ENCODE measurements around the gene METTL22.
A peak's percentile ranks its signal among the peaks of the same experiment; 100 is the strongest.

The METTL22 gene, protein sequence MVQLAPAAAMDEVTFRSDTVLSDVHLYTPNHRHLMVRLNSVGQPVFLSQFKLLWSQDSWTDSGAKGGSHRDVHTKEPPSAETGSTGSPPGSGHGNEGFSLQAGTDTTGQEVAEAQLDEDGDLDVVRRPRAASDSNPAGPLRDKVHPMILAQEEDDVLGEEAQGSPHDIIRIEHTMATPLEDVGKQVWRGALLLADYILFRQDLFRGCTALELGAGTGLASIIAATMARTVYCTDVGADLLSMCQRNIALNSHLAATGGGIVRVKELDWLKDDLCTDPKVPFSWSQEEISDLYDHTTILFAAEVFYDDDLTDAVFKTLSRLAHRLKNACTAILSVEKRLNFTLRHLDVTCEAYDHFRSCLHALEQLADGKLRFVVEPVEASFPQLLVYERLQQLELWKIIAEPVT

DNA sequence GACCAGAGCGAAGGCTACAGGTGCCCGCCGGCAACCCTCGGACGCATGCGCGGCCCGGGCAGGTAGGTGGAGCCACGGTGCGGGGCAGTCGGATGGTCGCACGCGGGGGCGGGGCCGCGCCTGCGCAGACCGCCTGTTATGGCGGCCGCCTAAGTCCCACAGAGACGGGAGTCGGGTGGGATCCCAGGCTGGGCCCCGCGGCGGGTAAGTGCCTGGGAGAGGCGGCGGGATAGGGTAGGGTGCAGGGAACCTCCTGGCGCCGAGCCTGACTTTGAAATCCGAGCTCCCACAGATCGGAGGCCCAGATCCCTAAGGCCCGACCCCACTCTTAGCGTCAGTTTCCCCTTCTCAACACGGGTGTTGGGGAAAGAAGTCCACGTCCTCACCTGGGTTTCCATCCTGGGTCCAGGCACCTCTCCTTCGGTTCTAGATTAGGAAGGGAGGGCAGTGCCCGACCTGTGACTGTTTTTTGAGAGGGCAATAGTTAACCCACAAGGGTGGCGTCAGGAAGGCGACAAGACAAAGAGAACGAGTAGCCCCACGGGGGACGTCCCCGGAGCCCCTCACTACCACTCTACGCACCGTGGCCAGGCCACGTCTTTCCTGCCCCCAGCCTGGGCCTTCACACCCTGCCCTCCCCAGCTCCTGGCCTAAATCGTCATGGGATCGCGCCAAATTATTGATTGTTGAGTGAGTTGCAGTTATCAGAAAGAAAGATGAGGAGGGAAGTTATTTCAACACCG, at the start of gene METTL22:
TSS of gene METTL22 (plus strand) at position 127 of the 743 bp plus-strand sequence. CDS start 3,968 bp downstream, outside the sequence.
- peak; percentile 13 for DNase-seq

DNA sequence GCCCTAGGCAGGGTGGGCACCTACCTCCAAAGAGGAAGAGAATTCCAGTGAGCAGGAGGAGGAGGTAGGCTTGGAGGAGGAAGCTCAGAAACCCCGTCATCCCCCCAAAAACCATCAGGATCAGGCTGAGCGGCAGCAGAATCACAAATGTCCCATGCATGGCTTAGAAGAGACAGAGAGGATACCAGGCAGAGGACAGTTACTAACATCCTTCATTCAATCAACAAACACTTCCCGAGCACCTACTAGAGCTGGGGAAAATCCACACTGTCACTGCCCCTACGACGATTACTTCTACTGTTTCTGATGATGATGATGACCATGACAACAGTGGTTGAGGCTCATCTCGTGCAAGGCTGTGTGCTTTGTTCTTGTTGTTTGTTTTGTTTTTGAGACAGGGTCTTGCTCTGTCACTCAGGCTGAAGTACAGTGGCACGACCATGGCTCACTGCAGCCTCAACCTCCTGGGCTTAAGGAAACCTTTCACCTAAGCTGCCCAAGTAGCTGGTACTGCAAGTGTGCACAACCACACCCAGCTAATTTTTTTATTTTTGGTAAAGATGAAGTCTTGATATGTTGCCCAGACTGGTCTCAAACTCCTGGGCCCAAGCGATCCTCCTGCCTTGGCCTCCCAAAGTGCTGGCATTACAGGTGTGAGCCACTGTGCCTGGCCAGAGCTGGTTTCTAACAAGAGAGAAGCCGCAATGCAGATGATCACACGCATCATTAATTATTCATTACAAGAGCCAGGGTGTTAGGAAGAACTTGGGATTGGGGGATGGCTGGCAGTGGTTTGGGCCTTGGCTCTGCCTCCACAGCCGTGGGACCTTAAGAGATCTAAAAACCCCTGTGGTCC, 49.2 kb upstream of the METTL22 start:
- DNase-seq: no peak

DNA sequence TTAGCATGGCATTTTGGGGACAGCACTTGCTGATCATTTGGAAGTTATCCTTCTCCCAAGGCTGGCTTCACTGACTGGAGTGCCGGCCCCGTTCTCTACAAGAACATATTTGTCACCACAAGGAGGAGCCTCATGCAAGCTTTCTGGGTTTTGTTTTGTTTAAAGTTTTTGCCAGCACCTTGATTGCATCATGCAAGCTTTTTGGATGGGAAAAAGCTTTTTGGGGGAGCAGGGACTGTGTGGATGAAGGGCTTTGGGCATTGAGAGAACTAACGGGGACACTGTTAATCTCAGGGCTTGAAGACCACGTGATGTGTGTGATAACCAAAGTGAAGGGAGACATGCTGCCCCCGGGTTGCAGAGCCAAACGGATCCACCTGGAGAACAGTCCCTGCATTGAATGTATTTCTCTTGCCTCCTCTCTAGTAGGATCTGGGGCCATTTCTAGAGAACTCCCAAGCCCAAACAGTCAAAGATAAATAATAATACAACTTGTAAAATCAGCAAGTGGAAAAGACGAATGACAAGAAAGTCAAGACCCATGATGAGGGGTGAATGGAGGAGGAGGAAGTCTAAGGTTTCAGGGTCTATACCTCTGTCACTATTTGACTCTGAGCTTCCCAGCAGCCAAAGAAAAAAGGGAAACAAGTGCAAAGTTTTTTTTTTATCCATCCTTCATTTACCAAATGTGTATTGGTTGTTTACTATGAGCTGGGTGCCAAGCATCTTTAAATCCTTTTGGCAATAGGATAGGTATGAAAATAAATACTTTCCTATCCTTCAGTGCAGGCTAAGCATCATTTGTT, 48.4 kb upstream of the METTL22 start:
- DNase-seq: no peak

DNA sequence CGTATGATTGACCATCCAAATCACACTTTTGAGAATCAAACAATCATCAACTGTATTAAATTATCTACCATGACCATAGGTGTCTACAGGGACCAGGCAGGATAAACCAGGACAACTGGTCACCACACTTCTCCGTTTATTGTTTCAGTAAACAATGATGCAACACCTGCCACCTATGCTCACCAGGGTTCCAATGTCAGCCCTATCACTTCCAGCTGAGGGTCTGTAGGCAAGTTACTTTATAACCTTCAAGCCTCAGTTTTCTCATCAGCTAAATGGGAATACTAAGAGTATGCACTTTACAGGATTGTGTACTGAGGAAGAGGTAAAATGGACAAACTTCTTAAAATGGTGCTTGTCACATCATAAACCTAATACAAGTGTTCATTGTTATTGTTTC, 46.1 kb upstream of the METTL22 start:
- DNase-seq: no peak

DNA sequence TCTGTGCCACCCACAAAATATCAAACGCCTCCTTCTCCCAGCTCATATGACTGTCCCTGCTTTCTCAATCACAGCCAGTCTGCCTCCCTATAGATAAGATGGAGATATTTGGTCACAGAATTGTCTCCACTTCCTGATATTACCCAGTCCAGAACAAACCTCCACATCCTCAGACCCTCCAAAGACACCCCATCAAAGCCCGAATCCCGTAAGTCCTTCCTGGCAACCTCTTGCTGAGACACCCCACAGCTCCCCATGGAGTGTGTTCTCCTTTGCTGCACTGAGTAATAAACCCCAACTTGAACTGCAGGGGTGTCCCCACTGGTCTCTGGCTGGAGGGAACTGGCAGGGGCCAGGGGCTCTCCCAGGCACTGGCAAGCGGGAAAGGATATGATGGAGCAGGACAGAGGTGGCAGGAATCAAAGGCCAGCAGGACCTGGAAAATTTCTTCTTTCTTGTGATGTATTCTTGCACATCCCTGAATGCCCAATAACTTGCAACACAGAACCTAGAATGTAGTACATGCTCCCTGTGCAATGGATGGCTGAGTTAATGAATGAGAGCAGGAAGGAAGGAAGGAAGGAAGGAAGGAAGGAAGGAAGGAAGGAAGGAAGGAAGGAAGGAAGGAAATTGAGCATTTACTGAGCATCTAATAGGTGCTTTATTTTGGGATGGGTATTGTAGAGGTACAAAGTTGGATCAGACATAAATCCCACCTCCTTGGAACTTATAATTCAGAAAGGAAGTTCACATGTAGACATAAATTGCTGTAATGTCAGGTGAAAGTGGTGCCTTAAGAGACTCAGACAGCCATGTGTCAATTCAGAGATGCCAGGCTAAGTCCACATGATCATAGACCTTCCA, 45.1 kb upstream of the METTL22 start:
- DNase-seq: no peak

DNA sequence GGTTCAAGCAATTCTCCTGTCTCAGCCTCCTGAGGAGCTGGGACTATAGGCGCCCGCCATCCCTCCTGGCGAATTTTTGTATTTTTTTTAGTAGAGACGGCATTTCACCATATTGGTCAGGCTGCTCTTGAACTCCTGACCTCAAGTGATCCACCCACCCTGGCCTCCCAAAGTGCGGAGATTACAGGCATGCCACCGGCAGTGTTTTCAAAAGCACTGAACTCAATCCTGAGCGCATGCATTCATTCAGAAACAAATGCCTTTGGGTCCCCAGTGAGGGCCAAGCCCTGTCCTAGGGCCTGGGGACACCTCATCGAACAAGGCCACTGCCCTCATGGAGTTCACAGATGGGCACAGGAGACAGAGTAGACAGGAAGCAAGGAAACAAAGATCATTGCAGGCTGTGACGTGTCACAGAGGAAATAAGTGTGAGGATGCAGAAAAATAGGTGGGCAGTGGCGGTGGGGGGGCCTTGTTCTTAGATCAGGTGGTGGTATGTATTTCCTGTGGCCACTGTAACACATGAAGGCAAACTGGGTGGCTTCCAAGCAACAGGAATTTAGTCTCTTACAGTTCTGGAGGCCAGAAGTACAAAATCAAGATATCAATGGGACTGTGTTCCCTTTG, 43.7 kb upstream of the METTL22 start:
- DNase-seq: no peak

DNA sequence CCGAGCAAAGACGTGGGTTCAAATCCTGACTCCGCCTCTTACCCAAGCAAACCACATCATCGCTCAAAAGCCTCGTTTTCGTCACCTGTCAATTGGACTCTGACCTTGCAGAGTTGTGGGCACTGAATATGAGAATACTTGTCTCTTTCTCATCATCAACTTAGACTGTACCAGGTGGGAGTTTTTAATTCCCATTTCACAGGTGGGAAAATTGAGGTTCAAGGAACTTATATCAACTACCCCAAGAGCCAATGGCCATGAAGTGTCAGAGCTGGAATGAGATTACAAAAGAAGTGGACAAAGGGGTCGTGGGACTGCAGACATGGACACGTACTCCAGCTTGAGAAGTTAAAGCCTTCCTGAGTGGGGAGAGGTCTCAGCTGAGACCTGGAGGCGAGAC, 41.9 kb upstream of the METTL22 start:
- no peak for DNase-seq

DNA sequence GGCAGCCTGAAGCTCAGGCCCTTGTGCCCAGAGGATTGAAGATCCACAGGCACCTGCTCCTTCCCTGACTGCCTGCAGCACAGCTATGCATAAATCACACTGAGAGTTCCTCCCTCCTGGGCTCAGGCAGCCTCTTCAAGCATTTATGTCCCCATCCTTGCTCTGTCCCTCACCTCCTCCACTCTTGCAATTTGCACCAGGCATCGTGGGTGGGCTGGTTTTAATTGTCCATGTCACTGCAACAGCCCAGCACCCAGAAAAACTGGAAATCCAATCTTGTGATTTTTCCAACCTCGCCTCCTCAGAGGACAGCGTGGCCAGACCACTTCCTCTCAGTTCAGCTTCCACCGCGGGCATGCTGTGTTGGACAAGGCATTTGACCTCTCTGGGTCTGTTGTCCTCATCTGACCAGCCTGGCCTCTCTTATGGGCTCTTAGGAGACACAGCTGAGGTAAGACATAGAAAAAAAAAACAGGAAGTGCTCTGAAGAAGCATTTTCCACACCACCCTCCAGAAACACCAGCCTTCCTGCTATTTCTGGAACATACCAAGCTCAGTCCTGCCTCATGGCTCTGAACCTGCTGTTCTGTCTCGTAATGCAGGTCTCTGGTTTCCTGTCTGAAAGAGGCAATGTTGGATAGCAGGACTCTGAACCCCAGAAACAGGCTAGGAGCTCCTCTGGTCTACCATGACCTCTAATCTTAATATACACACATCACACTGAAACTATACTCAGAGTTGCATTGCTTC, 39.5 kb upstream of the METTL22 start:
- no peak for DNase-seq

DNA sequence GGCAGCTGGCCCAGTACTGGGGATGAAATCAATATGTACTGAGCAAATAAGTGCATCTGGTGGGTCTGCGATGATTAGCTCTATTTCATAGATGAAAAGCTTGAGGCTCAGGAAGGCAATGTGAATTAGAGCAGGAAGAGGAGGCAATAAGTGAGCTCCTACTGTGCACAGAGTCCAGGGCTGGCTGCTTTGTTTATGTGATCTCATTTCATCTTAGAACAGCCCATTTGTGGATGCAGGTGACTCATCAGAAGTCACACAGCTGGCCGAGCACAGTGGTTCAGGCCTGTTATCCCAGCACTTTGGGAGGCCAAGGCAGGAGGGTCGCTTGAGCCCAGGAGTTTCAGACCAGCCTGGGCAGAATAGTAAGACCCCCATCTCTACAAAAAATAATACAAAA, 38.3 kb upstream of the METTL22 start:
- DNase-seq: no peak

DNA sequence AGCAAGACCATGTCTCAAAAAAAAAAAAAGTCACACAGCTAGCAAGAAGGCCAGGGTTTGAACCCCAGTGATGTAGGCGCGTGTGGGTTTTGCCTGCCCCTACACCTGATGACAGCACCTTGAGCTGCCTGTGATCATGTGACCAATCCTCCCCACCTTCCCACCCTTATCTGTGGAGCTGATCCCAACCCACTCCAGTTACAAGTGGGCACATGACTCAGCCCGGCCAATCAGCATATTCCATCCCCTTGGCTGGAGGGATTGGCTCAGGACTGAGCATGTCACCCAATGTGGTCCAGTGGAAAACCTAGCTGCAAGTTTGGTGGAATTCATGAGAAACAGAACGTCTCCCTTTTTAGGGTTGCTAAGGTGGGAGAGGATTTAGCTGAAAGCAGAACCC, 37.8 kb upstream of the METTL22 start:
- DNase-seq: no peak

DNA sequence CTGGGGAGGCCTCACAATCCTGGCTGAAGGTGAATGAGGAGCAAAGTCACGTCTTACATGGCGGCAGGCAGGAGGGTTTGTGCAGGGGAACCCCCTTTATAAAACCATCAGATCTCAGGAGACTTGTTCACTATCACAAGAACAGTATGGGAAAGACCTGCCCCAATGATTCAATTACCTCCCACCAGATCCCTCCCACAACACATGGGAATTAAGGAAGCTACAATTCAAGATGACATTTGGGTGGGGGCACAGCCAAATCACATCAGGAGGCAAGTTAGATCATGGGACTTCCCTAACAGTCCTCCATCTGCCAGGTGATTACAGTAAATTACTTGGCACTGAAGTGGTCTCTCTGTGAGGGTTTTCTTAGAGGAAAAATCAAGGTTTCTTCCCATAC, 36.5 kb upstream of the METTL22 start:
- no peak for DNase-seq

DNA sequence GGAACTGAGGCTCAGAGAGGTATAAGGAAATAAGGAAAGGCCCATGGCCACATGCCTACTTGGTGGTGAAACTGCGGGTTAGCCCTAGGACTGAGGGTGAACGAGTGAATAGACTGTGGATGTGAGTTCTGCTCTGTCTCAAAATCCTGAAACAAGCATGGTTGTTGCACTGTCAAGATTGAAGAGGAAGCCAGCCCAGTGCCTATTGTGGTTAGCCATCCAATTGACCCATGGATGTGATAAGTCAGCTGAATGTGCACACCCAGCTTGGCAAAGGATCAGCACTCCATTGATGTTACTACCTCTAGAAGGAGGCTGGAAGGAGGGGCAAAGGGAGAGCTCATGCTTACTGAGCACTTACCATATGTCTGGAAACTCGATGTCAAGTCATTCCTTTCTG, 35.6 kb upstream of the METTL22 start:
- no peak for DNase-seq

DNA sequence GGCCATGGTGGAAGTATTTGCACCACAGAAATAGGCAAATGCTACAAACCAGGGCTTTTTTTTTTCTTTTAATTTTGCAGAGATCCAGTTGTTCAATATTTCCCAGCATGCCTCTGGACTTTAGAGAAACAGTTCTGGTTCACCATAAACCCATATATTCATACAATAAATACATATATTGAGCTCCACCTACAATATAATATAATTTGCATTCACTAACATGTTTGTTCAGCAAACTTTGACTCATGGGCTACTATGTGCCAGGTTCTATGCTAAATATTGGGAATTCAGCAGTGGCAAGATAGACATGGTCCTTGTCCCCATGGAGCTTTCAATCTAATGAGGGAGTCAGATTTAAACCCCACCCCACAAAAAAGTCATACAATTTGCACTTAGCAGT, 34.4 kb upstream of the METTL22 start:
- no peak for DNase-seq

DNA sequence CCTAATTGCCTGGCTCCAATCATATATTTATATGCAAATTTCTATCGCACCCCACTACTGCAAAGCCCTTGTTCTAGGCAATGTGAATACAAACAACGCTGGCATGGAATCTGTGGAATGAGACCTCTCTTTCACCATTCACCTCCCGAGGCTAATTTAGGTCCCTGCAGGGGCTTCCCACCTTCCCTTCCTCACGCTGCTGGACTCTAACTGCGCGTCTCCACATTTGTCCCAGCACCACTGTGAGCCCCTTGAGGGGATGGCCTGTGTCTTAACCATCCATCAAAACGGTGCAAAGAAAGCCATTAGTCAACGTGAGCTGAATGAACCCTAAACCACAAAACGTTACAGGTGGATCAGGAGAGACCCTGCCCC, 32.8 kb upstream of the METTL22 start:
- DNase-seq: no peak

DNA sequence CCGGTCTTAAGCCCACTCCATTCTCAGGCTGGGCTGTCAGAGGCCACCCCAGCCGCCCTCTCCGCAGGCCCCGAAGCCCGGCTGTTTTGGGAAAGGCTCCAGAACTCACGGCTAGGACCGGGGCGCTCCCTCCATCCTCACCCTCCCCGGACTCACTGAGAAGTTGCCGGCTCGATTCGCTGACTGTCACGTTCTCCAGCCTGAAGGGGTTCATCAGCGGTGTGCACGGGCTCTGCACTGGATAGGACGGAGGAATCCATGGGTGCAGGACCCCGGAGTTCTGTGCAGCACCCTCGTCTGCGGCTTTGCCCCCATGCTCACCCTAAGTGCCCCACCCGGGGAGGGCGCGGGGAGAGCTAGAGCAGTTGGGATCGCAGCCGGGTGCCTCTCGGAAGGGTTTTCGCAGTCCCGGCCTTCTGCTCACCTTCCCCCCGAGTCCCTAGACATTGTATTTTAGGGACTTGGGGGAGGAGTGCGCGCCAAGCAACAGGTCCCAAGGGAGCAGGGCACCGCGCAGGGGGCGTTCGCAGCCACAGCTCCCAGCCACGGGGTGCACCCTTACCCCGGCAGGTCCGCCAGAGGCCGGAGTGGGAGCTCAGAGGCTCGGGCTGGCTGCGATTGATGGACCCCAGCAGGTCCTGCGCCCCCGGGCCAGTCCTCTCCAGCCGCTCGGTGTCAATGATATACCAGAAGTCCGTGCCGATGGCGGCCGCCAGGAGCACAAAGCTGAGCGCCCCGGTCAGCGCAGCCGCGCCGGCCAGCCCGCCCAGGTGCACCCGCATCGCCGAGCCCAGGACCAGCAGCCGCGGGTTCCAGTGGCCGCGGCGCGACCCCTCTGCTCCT, 32.2 kb upstream of the METTL22 start:
- DNase-seq: no peak

DNA sequence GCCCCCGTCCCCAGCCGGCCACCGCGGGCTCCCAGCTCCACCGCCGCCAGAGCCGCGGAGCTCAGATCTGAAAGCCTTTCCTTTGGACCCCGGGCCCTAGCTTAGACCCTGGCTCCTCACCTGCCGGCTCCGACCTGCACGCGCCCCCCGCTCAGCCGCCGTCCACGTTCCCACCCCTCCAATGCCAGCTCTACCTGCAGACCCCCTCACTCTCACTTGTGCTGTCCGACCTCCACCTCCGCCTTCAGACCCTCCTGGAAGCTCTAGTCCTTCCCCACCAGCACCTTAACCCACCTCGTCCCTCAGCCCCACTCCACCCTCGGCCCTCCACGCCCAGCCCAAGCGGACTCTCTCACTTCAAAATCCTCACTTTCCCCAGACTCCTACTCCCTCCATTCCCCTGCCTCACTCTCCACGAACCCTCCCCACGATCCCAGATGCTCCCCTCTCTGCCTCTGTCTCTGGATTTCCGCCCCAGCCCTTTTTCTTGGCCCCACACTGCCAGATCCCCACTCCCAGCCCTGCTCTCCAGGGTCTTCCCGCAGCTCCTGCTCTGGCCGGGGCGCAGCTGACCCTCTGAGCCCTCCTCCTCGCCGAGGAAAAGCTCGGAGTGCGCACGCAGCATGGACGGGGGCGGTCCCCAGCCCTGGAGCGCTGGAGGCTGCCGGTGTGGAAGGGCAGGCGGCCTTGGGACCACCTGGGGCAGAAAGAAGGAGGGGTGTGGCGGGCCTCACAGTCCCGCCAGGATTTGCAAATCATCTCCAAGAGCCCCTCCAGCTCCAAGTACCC, 31.4 kb upstream of the METTL22 start, which contains the start of gene TMEM114:
TSS of gene TMEM114 (minus strand) at position 612 of the 789 bp plus-strand sequence. CDS start 673 bp downstream, outside the sequence.
- no peak for DNase-seq

DNA sequence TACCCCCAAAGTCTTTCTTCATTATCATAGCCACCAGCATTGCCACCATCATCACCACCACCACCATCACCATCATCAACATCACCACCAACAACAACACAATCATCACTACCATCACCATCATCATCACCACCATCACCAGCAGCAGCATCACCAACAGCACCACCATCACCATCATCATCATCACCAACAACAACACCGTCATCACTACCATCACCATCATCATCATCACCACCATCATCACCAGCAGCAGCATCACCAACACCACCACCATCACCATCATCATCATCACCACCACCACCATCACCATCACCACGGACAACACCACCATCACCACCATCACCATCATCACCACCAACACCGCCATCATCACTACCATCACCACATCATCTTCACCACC, 30.7 kb upstream of the METTL22 start:
- no peak for DNase-seq

DNA sequence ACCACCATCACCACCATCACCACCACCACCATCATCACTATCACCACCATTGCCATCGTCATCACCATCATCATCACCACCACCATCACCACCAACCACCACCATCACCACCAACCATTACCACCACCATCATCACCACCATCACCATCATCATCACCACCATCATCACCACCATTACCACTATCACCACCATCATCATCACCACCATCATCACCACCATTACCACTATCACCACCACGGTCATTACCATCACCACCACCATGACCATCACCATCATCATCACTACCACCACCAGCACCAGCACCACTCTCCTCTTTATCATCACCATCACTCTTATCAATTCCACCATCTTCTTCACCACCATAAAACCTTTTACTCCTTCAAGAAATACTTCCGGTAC, 30.0 kb upstream of the METTL22 start:
- DNase-seq: no peak

Data from NCI-H187 treated with DMSO at 0.1 percent for 48 hours (cell line).